ENCODE results near the gene ADGRL3.

GRCh38 chr4:61162116-61162515 is 38.0 kb upstream of the ADGRL3 start:
- TF ChIP-seq CTCF (conservative IDR thresholded peaks at IDR 0.05 in 1 of 2, IDR thresholded peaks at IDR 0.05 in 1 of 2; ENCODE audit: low read depth in 1 of 2, low read length in 2 of 2): no peak
- no peak for TF ChIP-seq EZH2 (IDR thresholded peaks at IDR 0.05; ENCODE audit: low read length, missing control alignments)
